H1 (cell line): Measurements from ENCODE around the gene CACNA2D3. TPM values are rescaled to one million over a fixed set of nuclear protein-coding genes. Genes with fewer than 3 reads are reported as not detected.

ENCODE experiments used
- CTCF ChIA-PET: fragments of 300-600 bp; sonication (Branson Sonifier 250); formaldehyde crosslinking; loops from one replicate; lab custom pipeline; 2021; ENCODE audit not compliant: partially characterized antibody; lab: Charles Lee
- POLR2A ChIA-PET: fragments of 300-600 bp; sonication (Branson Sonifier 250); formaldehyde crosslinking; loops from one replicate; lab custom pipeline; 2021; ENCODE audit warnings: inconsistent platforms; ENCODE audit not compliant: partially characterized antibody; lab: Charles Lee
- DNase-seq, 2 experiments: peaks; one replicate each; pipeline versions ENCODE4 v3.0.0 to v3.0.0-alpha.2; 2010 to 2022; ENCODE audit warnings: low spot score in 2 of 2, low read depth in 1 of 2, mixed read lengths in 1 of 2
- FAIRE-seq: peaks from 2 replicates; lab custom pipeline; 2011; peaks lifted over from hg19 to GRCh38; lab: Jason Lieb, UNC
- H2AFZ ChIP-seq: 2 replicates; pipeline ENCODE4 v1.8.1; 2012; ENCODE audit warnings: low read length, inconsistent platforms
- H2AK5ac ChIP-seq: 2 replicates; pipeline ENCODE4 v1.6.1; 2013; ENCODE audit warnings: low read depth, low read length
- H2BK120ac ChIP-seq: replicated peaks from 2 replicates; pipeline ENCODE3; 2013; ENCODE audit warnings: low read depth, low read length, inconsistent platforms
- H2BK12ac ChIP-seq: 2 replicates; pipeline ENCODE4 v1.6.1; 2013; ENCODE audit warnings: low read depth, low read length
- H2BK15ac ChIP-seq: 2 replicates; pipeline ENCODE4 v1.6.1; 2013; ENCODE audit warnings: low read length
- H2BK20ac ChIP-seq: 2 replicates; pipeline ENCODE4 v1.6.1; 2013; ENCODE audit warnings: low read length
- H2BK5ac ChIP-seq: 2 replicates; pipeline ENCODE4 v1.6.1; 2013; ENCODE audit warnings: low read depth, low read length
- H3K14ac ChIP-seq: 2 replicates; pipeline ENCODE4 v1.6.1; 2013; ENCODE audit warnings: inconsistent platforms; ENCODE audit not compliant: insufficient read length
- H3K18ac ChIP-seq: 2 replicates; pipeline ENCODE4 v1.6.1; 2013; ENCODE audit warnings: low read length; ENCODE audit errors: extremely low read depth
- H3K23ac ChIP-seq: 2 replicates; pipeline ENCODE4 v1.6.1; 2013; ENCODE audit warnings: inconsistent platforms; ENCODE audit not compliant: insufficient read length
- H3K23me2 ChIP-seq: 2 replicates; pipeline ENCODE4 v1.6.1; 2013; ENCODE audit warnings: low read depth, low read length
- H3K27ac ChIP-seq: 2 replicates; pipeline ENCODE4 v1.6.1; 2011; ENCODE audit warnings: low read depth, low read length, inconsistent platforms
- H3K27me3 ChIP-seq, 4 experiments: replicated peaks in 1 of 4; 1 replicate in 1 of 4; 2 replicates in 3 of 4; pipeline versions ENCODE4 v1.6.1 to v1.8.1; 2011 to 2013; ENCODE audit warnings: low read length in 3 of 4, mild to moderate bottlenecking in 3 of 4, inconsistent platforms in 2 of 4, mixed read lengths in 2 of 4, moderate library complexity in 1 of 4; ENCODE audit not compliant: control insufficient read depth in 3 of 4, insufficient read depth in 3 of 4; ENCODE audit errors: extremely low read depth in 1 of 4
- H3K36me3 ChIP-seq, 4 experiments: 2 replicates each; pipeline versions ENCODE4 v1.6.1 to v1.8.1; 2011 to 2013; ENCODE audit warnings: mild to moderate bottlenecking in 4 of 4, low read length in 3 of 4, moderate library complexity in 2 of 4, control low read depth in 1 of 4, inconsistent platforms in 1 of 4; ENCODE audit not compliant: insufficient read depth in 4 of 4, control insufficient read depth in 2 of 4
- H3K4ac ChIP-seq: replicated peaks from 2 replicates; pipeline ENCODE3; 2013; ENCODE audit warnings: low read length, low read depth, mixed read lengths, inconsistent platforms; ENCODE audit not compliant: insufficient read length
- H3K4me1 ChIP-seq, 4 experiments: replicated peaks in 1 of 4; 1 replicate in 1 of 4; 2 replicates in 3 of 4; pipeline versions ENCODE4 v1.6.1 to v1.8.1; 2011 to 2013; ENCODE audit warnings: low read length in 3 of 4, inconsistent platforms in 2 of 4, mixed read lengths in 1 of 4; ENCODE audit not compliant: insufficient read depth in 4 of 4, control insufficient read depth in 3 of 4
- H3K4me2 ChIP-seq, 2 experiments: 2 replicates each; pipeline versions ENCODE4 v1.6.1 to v1.8.1; 2011 to 2013; ENCODE audit warnings: low read depth in 2 of 2, low read length in 2 of 2, control low read depth in 1 of 2, inconsistent platforms in 1 of 2, mild to moderate bottlenecking in 1 of 2; ENCODE audit not compliant: insufficient read depth in 1 of 2
- H3K4me3 ChIP-seq, 4 experiments: fragments of 200-600, 300-600 bp in 1 of 4; sonication (generic), shearing (Covaris generic), sonication (Bioruptor Twin) in 1 of 4; 2 replicates each; pipeline versions ENCODE4 v1.5.1 to v1.8.1; 2011 to 2016; ENCODE audit warnings: low read length in 4 of 4, low read depth in 3 of 4, control low read depth in 2 of 4, inconsistent platforms in 2 of 4, mild to moderate bottlenecking in 2 of 4, mixed read lengths in 1 of 4, moderate library complexity in 1 of 4; ENCODE audit not compliant: insufficient read depth in 2 of 4; ENCODE audit errors: extremely low read depth in 1 of 4
- H3K56ac ChIP-seq: replicated peaks from 2 replicates; pipeline ENCODE3; 2013; ENCODE audit warnings: low read depth, mild to moderate bottlenecking, mixed read lengths, low read length, inconsistent platforms; ENCODE audit not compliant: insufficient read length
- H3K79me1 ChIP-seq: 2 replicates; pipeline ENCODE4 v1.6.1; 2013; ENCODE audit warnings: low read depth, low read length, control low read depth
- H3K79me2 ChIP-seq, 2 experiments: 2 replicates each; pipeline versions ENCODE4 v1.6.1 to v1.8.1; 2012 to 2013; ENCODE audit warnings: low read length in 2 of 2, mild to moderate bottlenecking in 2 of 2, inconsistent platforms in 1 of 2; ENCODE audit not compliant: insufficient read depth in 2 of 2, control insufficient read depth in 1 of 2
- H3K9ac ChIP-seq, 4 experiments: replicated peaks in 1 of 4; 1 replicate in 1 of 4; 2 replicates in 3 of 4; pipeline versions ENCODE4 v1.6.1 to v1.8.1; 2011 to 2013; ENCODE audit warnings: low read depth in 3 of 4, low read length in 3 of 4, control low read depth in 2 of 4, mild to moderate bottlenecking in 2 of 4, moderate library complexity in 2 of 4, inconsistent platforms in 1 of 4; ENCODE audit errors: extremely low read depth in 1 of 4
- H3K9me3 ChIP-seq, 2 experiments: 2 replicates each; pipeline versions ENCODE4 v1.6.1 to v1.8.1; 2012 to 2013; ENCODE audit warnings: mild to moderate bottlenecking in 2 of 2, moderate library complexity in 2 of 2, control low read depth in 1 of 2, inconsistent platforms in 1 of 2, low read depth in 1 of 2, low read length in 1 of 2, mixed read lengths in 1 of 2; ENCODE audit not compliant: insufficient read depth in 2 of 2
- H4K20me1 ChIP-seq, 2 experiments: replicated peaks in 1 of 2; 2 replicates each; pipeline versions ENCODE3 to v1.8.1; 2011 to 2013; ENCODE audit warnings: inconsistent platforms in 2 of 2, low read length in 2 of 2, mild to moderate bottlenecking in 1 of 2; ENCODE audit not compliant: insufficient read depth in 2 of 2, control insufficient read depth in 1 of 2
- H4K5ac ChIP-seq: 2 replicates; pipeline ENCODE4 v1.6.1; 2013; ENCODE audit warnings: low read length, low read depth, mixed read lengths, inconsistent platforms; ENCODE audit not compliant: insufficient read length
- H4K8ac ChIP-seq: 2 replicates; pipeline ENCODE4 v1.8.0; 2013; ENCODE audit warnings: mild to moderate bottlenecking, moderate library complexity, low read length, inconsistent platforms; ENCODE audit not compliant: insufficient read depth; ENCODE audit errors: extremely low read depth
- H4K91ac ChIP-seq: replicated peaks from 2 replicates; pipeline ENCODE3; 2013; ENCODE audit warnings: low read length, mixed read lengths, inconsistent platforms; ENCODE audit not compliant: insufficient read length
- ATF2 ChIP-seq: IDR thresholded peaks from 2 replicates; pipeline ENCODE4 v1.6.1; 2012; ENCODE audit warnings: low read length, inconsistent platforms
- CHD2 ChIP-seq: IDR thresholded peaks from 2 replicates; pipeline ENCODE4 v1.6.1; 2012; ENCODE audit warnings: low read length, improper control_type of control experiment
- GTF2F1 ChIP-seq: IDR thresholded peaks from 2 replicates; pipeline ENCODE4 v1.6.1; 2012; ENCODE audit warnings: low read depth, low read length, improper control_type of control experiment, borderline replicate concordance
- HDAC2 ChIP-seq, 2 experiments: fragments of 300-600 bp in 1 of 2; sonication (generic) in 1 of 2; IDR thresholded peaks; 2 replicates each; pipeline ENCODE4 v1.6.1; 2011 to 2012; ENCODE audit warnings: low read depth in 2 of 2, low read length in 2 of 2, mild to moderate bottlenecking in 2 of 2, moderate library complexity in 2 of 2, borderline replicate concordance in 1 of 2, inconsistent platforms in 1 of 2
- KDM4A ChIP-seq: IDR thresholded peaks from one replicate; pipeline ENCODE4 v1.7.1; 2012; ENCODE audit warnings: low read depth, mild to moderate bottlenecking, moderate library complexity, low read length, inconsistent platforms; ENCODE audit not compliant: severe bottlenecking
- MAX ChIP-seq: IDR thresholded peaks from 2 replicates; pipeline ENCODE4 v1.6.1; 2012; ENCODE audit warnings: inconsistent platforms
- POLR2AphosphoS5 ChIP-seq: IDR thresholded peaks from 2 replicates; pipeline ENCODE4 v1.6.1; 2011; ENCODE audit warnings: low read depth, low read length
- SAP30 ChIP-seq: fragments of 300-600 bp; sonication (generic); IDR thresholded peaks from 2 replicates; pipeline ENCODE4 v1.7.1; 2012; ENCODE audit warnings: low read length, moderate library complexity, mild to moderate bottlenecking, inconsistent platforms; ENCODE audit not compliant: insufficient read depth, insufficient replicate concordance
- TCF12 ChIP-seq: IDR thresholded peaks from 2 replicates; pipeline ENCODE4 v1.6.1; 2011; ENCODE audit warnings: low read depth, mild to moderate bottlenecking, low read length
- WGBS, 2 experiments: shearing (Covaris generic) in 1 of 2; methylation state at CpG; one replicate each; pipeline versions ENCODE4 v1.1.6 to v1.1.7; 2013 to 2015; ENCODE audit warnings: low lambda C conversion rate in 2 of 2, mixed read lengths in 2 of 2, inconsistent platforms in 1 of 2, low coverage in 1 of 2, missing lambda C conversion rate in 1 of 2; ENCODE audit not compliant: insufficient replicate concordance in 2 of 2, insufficient coverage in 1 of 2, insufficient read length in 1 of 2; ENCODE audit errors: extremely low coverage in 1 of 2, missing lambda C conversion rate in 1 of 2; 5-methylcytosine and 5-hydroxymethylcytosine counted together
- polyA plus RNA-seq, 7 experiments: library from polyadenylated mRNA; depleted of rRNA in 3 of 7; stranded (reverse) in 5 of 7; unstranded in 2 of 7; fragments of >200 nt in 5 of 7; fragments of 200-250 nt in 2 of 7; gene quantifications; 1 replicate in 5 of 7; 2 replicates in 1 of 7; 4 replicates in 1 of 7; pipeline versions ENCODE4 v1.2.1 to v1.2.3, GENCODE V29; 2011 to 2013; ENCODE audit warnings: missing spikeins in 2 of 7, mixed read lengths in 2 of 7
- total RNA-seq: library from RNA; stranded (reverse); fragmentation: NEBNext Ultra II Directional; extraction: Animal tissue kit (Norgen Biotek cat#: 25700); gene quantifications from 2 replicates; pipeline ENCODE4 v1.2.1, GENCODE V29; 2021

Gene CACNA2D3
- total and polyA plus RNA-seq, 2 of the 8 experiments (the other 6 are each of a cell fraction or from before 2014, with no cell fraction given): 1.5 to 1.8 TPM

- TF ChIP-seq TCF12 (no peak), POLR2AphosphoS5 (no peak), CHD2 (no peak), HDAC2 (IDR thresholded peaks at IDR 0.05; ENCODE audit: borderline replicate concordance in 1 of 2, low read depth in 2 of 2, low read length in 2 of 2) (no peak), ATF2 (no peak), SAP30 (no peak), GTF2F1 (no peak), MAX (no peak), KDM4A (no peak)
- H3K14ac ChIP-seq: no peak overlapping the region
- H3K4me2 ChIP-seq: no peak overlapping the region
- H2BK15ac ChIP-seq: no peak overlapping the region
- POLR2A ChIA-PET: no interaction called here
- no peak overlapping the region for H3K4ac ChIP-seq
- no peak overlapping the region for H3K9ac ChIP-seq
- H3K18ac ChIP-seq: no peak overlapping the region
- no peaks in the 10 kb centered on the region for H3K23me2 ChIP-seq
- CTCF ChIA-PET: interaction anchor here (0.6 to 5.6 kb wide), 4 partner anchors 12 to 193 kb away, joined by 3 to 33 read pairs (median 4); no protein-coding TSS in a partner anchor
- no peak overlapping the region for H3K56ac ChIP-seq
- no peak overlapping the region for H2BK12ac ChIP-seq
- no peak overlapping the region for H2BK120ac ChIP-seq
- H4K8ac ChIP-seq: no peak overlapping the region
- H3K79me1 ChIP-seq: no peaks in the 10 kb centered on the region; the same call in 1 of the 2 replicates
- no peak overlapping the region for H2BK5ac ChIP-seq
- peaks cover 0 to 6% (median 3%) of the 10 kb centered on the region in 4 experiments; a peak in 2 of 7 replicates for H3K4me1 ChIP-seq
- no peak overlapping the region for H4K91ac ChIP-seq
- no peak overlapping the region for H3K27ac ChIP-seq
- H3K27me3 ChIP-seq: no peaks in the 10 kb centered on the region
- no peak for DNase-seq
- no peak for FAIRE-seq
- no peak overlapping the region for H3K4me3 ChIP-seq
- H4K20me1 ChIP-seq: no peaks in the 10 kb centered on the region
- no peaks in the 10 kb centered on the region for H3K9me3 ChIP-seq
- no peaks in the 10 kb centered on the region; a peak in 1 of 8 replicates for H3K36me3 ChIP-seq
- WGBS, 2 experiments: 82% methylated on average over 8 of the region's 8 CpGs; no CpG with 5 or more reads in 1 of the 2 experiments
- no peak overlapping the region for H3K23ac ChIP-seq
- no peak overlapping the region for H2AFZ ChIP-seq
- no peaks in the 10 kb centered on the region for H3K79me2 ChIP-seq
- H2AK5ac ChIP-seq: no peak overlapping the region
- no peak overlapping the region for H4K5ac ChIP-seq
- no peak overlapping the region for H2BK20ac ChIP-seq
Measured at GRCh38 chr3:54131890-54132289, 9.5 kb downstream of the CACNA2D3 start.
